Stimulated activated CD4-positive, alpha-beta T cell treated with anti-CD3 and anti-CD28 coated beads, Interleukin-15, amount 100 ng/mL, for 1 hour (primary cell): ENCODE data around the gene FLG.
"Not testable (repeated sequence)": the region's sequence is repeated elsewhere in the genome, so short reads cannot be mapped to it uniquely, and the experiment has no call there.

ENCODE experiments used
- DNase-seq, 2 donors: peaks; one replicate each; pipeline ENCODE4 v3.0.0-alpha.2; 2020; ENCODE audit warnings: low read depth in 1 of 2, low spot score in 1 of 2

Gene FLG

GRCh38 chr1:152325111-152325510 is at the start of gene FLG:
TSS of gene FLG (minus strand) at chr1:152325239. CDS start at chr1:152315456, 9,783 bp downstream.
- no peak for DNase-seq

- DNase-seq, result no peak
These were observed 49.4 kb upstream of the FLG start for GRCh38 chr1:152374451-152374850.

GRCh38 chr1:152372672-152373071 is 47.6 kb upstream of the FLG start:
- DNase-seq, result no peak

- DNase-seq, result no peak
These were observed 42.4 kb upstream of the FLG start for GRCh38 chr1:152367436-152367835.

GRCh38 chr1:152359906-152360305 is 34.9 kb upstream of the FLG start, which contains the start of gene FLG2:
TSS of gene FLG2 (minus strand) at chr1:152360006. CDS start at chr1:152358884, 1,122 bp downstream.
- no peak for DNase-seq

- DNase-seq, result no peak
These were observed 31.7 kb upstream of the FLG start for GRCh38 chr1:152356736-152357135.

GRCh38 chr1:152349611-152350010 is 24.6 kb upstream of the FLG start:
- no peak for DNase-seq

- no peak for DNase-seq
These were observed 23.4 kb upstream of the FLG start for GRCh38 chr1:152348447-152348846.

- DNase-seq, result no peak
These were observed 22.2 kb upstream of the FLG start for GRCh38 chr1:152347116-152347728.

GRCh38 chr1:152344438-152344837 is 19.4 kb upstream of the FLG start:
- DNase-seq, result no peak

GRCh38 chr1:152343006-152343405 is 18.0 kb upstream of the FLG start:
- DNase-seq, result no peak

- DNase-seq, result no peak
These were observed 10.4 kb upstream of the FLG start for GRCh38 chr1:152335399-152335798.

- DNase-seq, result no peak
These were observed 3.9 kb upstream of the FLG start for GRCh38 chr1:152328801-152329391.

- no peak for DNase-seq
These were observed 11.1 kb downstream of the FLG start for GRCh38 chr1:152313970-152314369.

- no peak for DNase-seq
These were observed 11.7 kb downstream of the FLG start for GRCh38 chr1:152313319-152313801.

- not testable (repeated sequence) for DNase-seq
These were observed 12.9 kb downstream of the FLG start for GRCh38 chr1:152312169-152312568.

GRCh38 chr1:152309955-152310354 is 15.1 kb downstream of the FLG start:
- DNase-seq, result no peak

GRCh38 chr1:152309320-152309901 is 15.6 kb downstream of the FLG start:
- not testable (repeated sequence) for DNase-seq

GRCh38 chr1:152308758-152309157 is 16.3 kb downstream of the FLG start:
- DNase-seq, result not testable (repeated sequence)

- not testable (repeated sequence) for DNase-seq
These were observed 17.1 kb downstream of the FLG start for GRCh38 chr1:152307970-152308369.

GRCh38 chr1:152306123-152306522 is 18.9 kb downstream of the FLG start:
- DNase-seq, result not testable (repeated sequence)

- DNase-seq, result not testable (repeated sequence)
These were observed 20.3 kb downstream of the FLG start for GRCh38 chr1:152304773-152305172.
